H9 (cell line): ENCODE data around the gene CORO2B. TPM values are rescaled to one million over a fixed set of nuclear protein-coding genes. Genes with fewer than 3 reads are reported as not detected.

Source experiments
- DNase-seq: peaks from one replicate; pipeline ENCODE4 v3.0.0-alpha.2; 2017
- H2AFZ ChIP-seq: one replicate; pipeline ENCODE4 v1.6.1; 2013; ENCODE audit warnings: mild to moderate bottlenecking, low read length, control low read depth, moderate library complexity
- H2AK5ac ChIP-seq: 2 replicates; pipeline ENCODE4 v1.6.1; 2013; ENCODE audit warnings: low read length, control low read depth, mixed read lengths; ENCODE audit not compliant: insufficient read length
- H2BK120ac ChIP-seq: one replicate; pipeline ENCODE4 v1.6.1; 2013; ENCODE audit warnings: low read depth, mild to moderate bottlenecking, low read length, control low read depth, inconsistent platforms; ENCODE audit not compliant: poor library complexity, severe bottlenecking
- H2BK12ac ChIP-seq: 2 replicates; pipeline ENCODE4 v1.6.1; 2013; ENCODE audit warnings: low read length, control low read depth, mixed read lengths, low read depth; ENCODE audit not compliant: insufficient read length
- H2BK15ac ChIP-seq: 2 replicates; pipeline ENCODE4 v1.6.1; 2013; ENCODE audit warnings: low read depth, low read length, control low read depth
- H2BK20ac ChIP-seq: one replicate; pipeline ENCODE4 v1.6.1; 2013; ENCODE audit warnings: low read depth, mild to moderate bottlenecking, low read length, control low read depth, inconsistent platforms; ENCODE audit not compliant: poor library complexity, severe bottlenecking
- H2BK5ac ChIP-seq: 2 replicates; pipeline ENCODE4 v1.6.1; 2013; ENCODE audit warnings: low read length, control low read depth, mixed read lengths; ENCODE audit not compliant: insufficient read length
- H3K14ac ChIP-seq: 2 replicates; pipeline ENCODE4 v1.6.1; 2013; ENCODE audit warnings: low read length, control low read depth; ENCODE audit not compliant: insufficient read depth
- H3K18ac ChIP-seq: 2 replicates; pipeline ENCODE4 v1.6.1; 2013; ENCODE audit warnings: low read depth, mild to moderate bottlenecking, mixed read lengths, low read length, control low read depth; ENCODE audit not compliant: insufficient read length
- H3K23ac ChIP-seq: 2 replicates; pipeline ENCODE4 v1.6.1; 2013; ENCODE audit warnings: low read length, control low read depth, mixed read lengths, low read depth; ENCODE audit not compliant: insufficient read length
- H3K23me2 ChIP-seq: 2 replicates; pipeline ENCODE4 v1.6.1; 2013; ENCODE audit warnings: low read depth, mild to moderate bottlenecking, mixed read lengths, low read length, control low read depth; ENCODE audit not compliant: insufficient read length, poor library complexity, severe bottlenecking
- H3K27ac ChIP-seq: 2 replicates; pipeline ENCODE4 v1.5.1; 2013; ENCODE audit warnings: low read length, control low read depth, mixed read lengths, low read depth; ENCODE audit not compliant: insufficient read length
- H3K27me3 ChIP-seq: 2 replicates; pipeline ENCODE4 v1.6.1; 2013; ENCODE audit warnings: low read length, control low read depth, inconsistent platforms; ENCODE audit not compliant: insufficient read depth
- H3K4ac ChIP-seq: 2 replicates; pipeline ENCODE4 v1.6.1; 2013; ENCODE audit warnings: low read depth, mild to moderate bottlenecking, control low read depth, inconsistent platforms, low read length, moderate library complexity
- H3K4me1 ChIP-seq: 2 replicates; pipeline ENCODE4 v1.6.1; 2013; ENCODE audit warnings: low read length, control low read depth, inconsistent platforms; ENCODE audit not compliant: insufficient read depth
- H3K4me2 ChIP-seq: 2 replicates; pipeline ENCODE4 v1.6.1; 2013; ENCODE audit warnings: low read length, control low read depth, mixed read lengths; ENCODE audit not compliant: insufficient read length, insufficient read depth
- H3K56ac ChIP-seq: 2 replicates; pipeline ENCODE4 v1.6.1; 2013; ENCODE audit warnings: low read depth, mild to moderate bottlenecking, mixed read lengths, low read length, control low read depth; ENCODE audit not compliant: insufficient read length
- H3K79me1 ChIP-seq: 2 replicates; pipeline ENCODE4 v1.6.1; 2013; ENCODE audit warnings: low read depth, mild to moderate bottlenecking, moderate library complexity, low read length, control low read depth, inconsistent platforms; ENCODE audit not compliant: insufficient read depth, poor library complexity, severe bottlenecking
- H3K79me2 ChIP-seq: 2 replicates; pipeline ENCODE4 v1.6.1; 2013; ENCODE audit warnings: low read length, control low read depth, inconsistent platforms; ENCODE audit not compliant: insufficient read depth
- H3K9ac ChIP-seq: 2 replicates; pipeline ENCODE4 v1.6.1; 2013; ENCODE audit warnings: low read length, control low read depth, mixed read lengths; ENCODE audit not compliant: insufficient read length; ENCODE audit errors: extremely low read depth
- H3K9me3 ChIP-seq: one replicate; pipeline ENCODE4 v1.6.1; 2013; ENCODE audit warnings: low read depth, low read length, inconsistent platforms; ENCODE audit not compliant: control insufficient read depth
- H3T11ph ChIP-seq: one replicate; pipeline ENCODE4 v1.6.1; 2013; ENCODE audit warnings: mild to moderate bottlenecking, low read length, control low read depth, inconsistent platforms
- H4K20me1 ChIP-seq: one replicate; pipeline ENCODE4 v1.6.1; 2013; ENCODE audit not compliant: control insufficient read depth, insufficient read length, insufficient read depth
- H4K5ac ChIP-seq: 2 replicates; pipeline ENCODE4 v1.6.1; 2013; ENCODE audit warnings: low read depth, mild to moderate bottlenecking, mixed read lengths, low read length, control low read depth; ENCODE audit not compliant: insufficient read length
- H4K8ac ChIP-seq: replicated peaks from 2 replicates; pipeline ENCODE4 v1.6.1; 2013; ENCODE audit warnings: low read length, control low read depth, mixed read lengths, low read depth; ENCODE audit not compliant: insufficient read length
- H4K91ac ChIP-seq: 2 replicates; pipeline ENCODE4 v1.6.1; 2013; ENCODE audit warnings: low read depth, mild to moderate bottlenecking, moderate library complexity, mixed read lengths, low read length, control low read depth; ENCODE audit not compliant: insufficient read length
- H3K27ac Mint-ChIP-seq, 3 experiments: 2 replicates in 2 of 3; 3 replicates in 1 of 3; pipeline ENCODE4 v1.8.0; 2020 to 2021; ENCODE audit warnings: mixed read lengths in 3 of 3, mild to moderate bottlenecking in 1 of 3, moderate library complexity in 1 of 3
- H3K27me3 Mint-ChIP-seq: 2 replicates; pipeline ENCODE4 v1.8.0; 2021; ENCODE audit warnings: low read depth, mild to moderate bottlenecking, moderate library complexity, mixed read lengths
- H3K36me3 Mint-ChIP-seq, 3 experiments: 2 replicates in 2 of 3; 3 replicates in 1 of 3; pipeline ENCODE4 v1.8.0; 2020 to 2021; ENCODE audit warnings: low read depth in 3 of 3, mixed read lengths in 3 of 3; ENCODE audit not compliant: insufficient read depth in 1 of 3
- H3K4me1 Mint-ChIP-seq, 2 experiments: 2 replicates each; pipeline ENCODE4 v1.8.0; 2020; ENCODE audit warnings: mixed read lengths in 2 of 2
- H3K4me3 Mint-ChIP-seq, 2 experiments: 2 replicates in 1 of 2; 3 replicates in 1 of 2; pipeline ENCODE4 v1.8.0; 2020 to 2021; ENCODE audit warnings: mild to moderate bottlenecking in 2 of 2, mixed read lengths in 2 of 2, moderate library complexity in 1 of 2
- H3K9me3 Mint-ChIP-seq, 2 experiments: 2 replicates in 1 of 2; 3 replicates in 1 of 2; pipeline ENCODE4 v1.8.0; 2020; ENCODE audit warnings: mild to moderate bottlenecking in 2 of 2, mixed read lengths in 2 of 2, moderate library complexity in 1 of 2
- CTCF ChIP-seq: fragments of 200-600 bp; sonication (generic); conservative IDR thresholded peaks from 3 replicates; pipeline ENCODE4 v1.8.0; 2021; ENCODE audit warnings: antibody characterized with exemption, mild to moderate bottlenecking
- WGBS: extraction: QIAGEN DNeasy Blood & Tissue Kit; methylation state at CpG from one replicate; pipeline ENCODE4 v1.1.7; 2013; ENCODE audit warnings: missing lambda C conversion rate, low lambda C conversion rate, mixed read lengths; ENCODE audit not compliant: insufficient read length; ENCODE audit errors: extremely low coverage; 5-methylcytosine and 5-hydroxymethylcytosine counted together
- total RNA-seq: library from RNA; stranded (reverse); gene quantifications from 2 replicates; pipeline ENCODE4 v1.2.1, GENCODE V29; 2021

Gene CORO2B
- total RNA-seq, 1 experiment from 2014 or later: 3.1 TPM

- Histone ChIP-seq H3K4me1 (no peaks in the 10 kb centered on the region), H3K23ac (no peak overlapping the region), H2AK5ac (no peak overlapping the region), H3K27ac (no peak overlapping the region), H2BK120ac (no peak overlapping the region), H3K56ac (no peak overlapping the region), H3K79me2 (no peaks in the 10 kb centered on the region), H3K4ac (no peak overlapping the region), H3K14ac (no peak overlapping the region), H4K20me1 (no peaks in the 10 kb centered on the region), H4K8ac (no peak overlapping the region), H3K27me3 (no peaks in the 10 kb centered on the region), H4K5ac (no peak overlapping the region), H2AFZ (no peak overlapping the region), H3K9ac (no peak overlapping the region), H4K91ac (no peak overlapping the region), H2BK15ac (no peak overlapping the region), H3K18ac (no peak overlapping the region), H3K9me3 (no peaks in the 10 kb centered on the region), H2BK20ac (no peak overlapping the region), H3K79me1 (no peaks in the 10 kb centered on the region), H3K4me2 (no peak overlapping the region), H3K23me2 (no peaks in the 10 kb centered on the region), H2BK12ac (no peak overlapping the region), H3T11ph (no peak overlapping the region), H2BK5ac (no peak overlapping the region)
- TF ChIP-seq CTCF: 0 out of 3 replicates have a peak, but pooled peaks have one; percentile 10
- Mint-ChIP-seq H3K27me3 (peaks cover 15% of the 10 kb centered on the region), H3K4me3 (no peak overlapping the region), H3K4me1 (peaks cover 2 to 3% of the 10 kb centered on the region in 2 experiments), H3K9me3 (peaks cover 0 to 3% of the 10 kb centered on the region in 2 experiments; a peak in 1 of 5 replicates), H3K27ac (no peak overlapping the region), H3K36me3 (no peaks in the 10 kb centered on the region; a peak in 1 of 7 replicates)
- no peak for DNase-seq
- no CpG with 5 or more reads among the region's 2 CpGs for WGBS
Observed at GRCh38 chr15:68546318-68546717, 32.5 kb upstream of the CORO2B start.
